Measurements from ENCODE around the gene MORF4L1. TPM values are rescaled to one million over a fixed set of nuclear protein-coding genes. Genes with fewer than 3 reads are reported as not detected.
"Not testable (repeated sequence)": the region's sequence is repeated elsewhere in the genome, so short reads cannot be mapped to it uniquely, and the experiment has no call there.

MORF4L1 gene
- total RNA-seq, 1 experiment from 2014 or later: 428 TPM

- H3K4me3 ChIP-seq (ENCODE audit: low read depth, low read length, poor library complexity, severe bottlenecking): no peak overlapping the region
- TF ChIP-seq EZH2 (IDR thresholded peaks at IDR 0.05; ENCODE audit: borderline replicate concordance, low read depth, low read length, poor library complexity, severe bottlenecking) (no peak), CTCF (conservative IDR thresholded peaks at IDR 0.05; ENCODE audit: low read depth, low read length) (no peak)
- CTCF ChIA-PET: no interaction called here
- no TSS peak for BruUV-seq (replicated peaks)
- H3K36me3 ChIP-seq (ENCODE audit: insufficient read depth, low read length, poor library complexity, severe bottlenecking): peaks cover 17% of the 10 kb centered on the region
- no peaks in the 10 kb centered on the region for H3K4me1 ChIP-seq (ENCODE audit: insufficient read depth, low read length, poor library complexity, severe bottlenecking)
- POLR2A ChIA-PET (ENCODE audit: low non-redundant PET): no interaction called here
- intact Hi-C loops (cut with micrococcal nuclease; ENCODE audit: unreplicated experiment): no loop called here
- no peak for DNase-seq (ENCODE audit: low spot score)
- H3K9me3 ChIP-seq (ENCODE audit: low read depth, low read length, poor library complexity, severe bottlenecking): no peaks in the 10 kb centered on the region
- no peaks in the 10 kb centered on the region for H3K27me3 ChIP-seq (replicated peaks; ENCODE audit: insufficient read depth, low read depth, low read length, poor library complexity)
- H3K27ac ChIP-seq (ENCODE audit: low read depth, low read length, poor library complexity, severe bottlenecking): no peak overlapping the region
These were observed 53.5 kb downstream of the MORF4L1 start for GRCh38 chr15:78925956-78926743.

- ChIA-PET POLR2A (ENCODE audit: low non-redundant PET) (no interaction called here), CTCF (no interaction called here)
- H3K27ac ChIP-seq (ENCODE audit: low read depth, low read length, poor library complexity, severe bottlenecking): no peak overlapping the region
- H3K4me1 ChIP-seq (ENCODE audit: insufficient read depth, low read length, poor library complexity, severe bottlenecking): no peaks in the 10 kb centered on the region
- peaks cover 6% of the 10 kb centered on the region for H3K36me3 ChIP-seq (ENCODE audit: insufficient read depth, low read length, poor library complexity, severe bottlenecking)
- DNase-seq (ENCODE audit: low spot score): no peak
- TF ChIP-seq CTCF (conservative IDR thresholded peaks at IDR 0.05; ENCODE audit: low read depth, low read length): no peak
- no peak for TF ChIP-seq EZH2 (IDR thresholded peaks at IDR 0.05; ENCODE audit: borderline replicate concordance, low read depth, low read length, poor library complexity, severe bottlenecking)
- H3K27me3 ChIP-seq (replicated peaks; ENCODE audit: insufficient read depth, low read depth, low read length, poor library complexity): no peaks in the 10 kb centered on the region
- intact Hi-C loops (cut with micrococcal nuclease; ENCODE audit: unreplicated experiment): no loop called here
- H3K4me3 ChIP-seq (ENCODE audit: low read depth, low read length, poor library complexity, severe bottlenecking): no peak overlapping the region
- no peaks in the 10 kb centered on the region for H3K9me3 ChIP-seq (ENCODE audit: low read depth, low read length, poor library complexity, severe bottlenecking)
- no TSS peak for BruUV-seq (replicated peaks)
These were observed 54.5 kb downstream of the MORF4L1 start for GRCh38 chr15:78927077-78927790.

- intact Hi-C loops (cut with micrococcal nuclease; ENCODE audit: unreplicated experiment); H3K27ac ChIP-seq (ENCODE audit: low read depth, low read length, poor library complexity, severe bottlenecking); H3K4me1 ChIP-seq (ENCODE audit: insufficient read depth, low read length, poor library complexity, severe bottlenecking); CTCF ChIA-PET; DNase-seq (ENCODE audit: low spot score); H3K4me3 ChIP-seq (ENCODE audit: low read depth, low read length, poor library complexity, severe bottlenecking); H3K36me3 ChIP-seq (ENCODE audit: insufficient read depth, low read length, poor library complexity, severe bottlenecking); H3K27me3 ChIP-seq (replicated peaks; ENCODE audit: insufficient read depth, low read depth, low read length, poor library complexity); H3K9me3 ChIP-seq (ENCODE audit: low read depth, low read length, poor library complexity, severe bottlenecking); POLR2A ChIA-PET (ENCODE audit: low non-redundant PET); BruUV-seq (replicated peaks): not testable (repeated sequence)
These were observed 55.5 kb downstream of the MORF4L1 start for GRCh38 chr15:78928176-78928575.
